Stimulated activated CD4-positive, alpha-beta T cell treated with anti-CD3 and anti-CD28 coated beads, Interleukin-1b, Interleukin-23, amount 100 ng/mL, for 24 hours (primary cell): ENCODE measurements around the gene ADAM19.
"Not testable (repeated sequence)": the region's sequence is repeated elsewhere in the genome, so short reads cannot be mapped to it uniquely, and the experiment has no call there.

ENCODE experiments used
- DNase-seq, 4 experiments: peaks; one replicate each; pipeline ENCODE4 v3.0.0-alpha.2; 2020; ENCODE audit warnings: low read depth in 4 of 4, low spot score in 1 of 4

The ADAM19 gene

GRCh38 chr5:157486861-157487260 is 88.7 kb downstream of the ADAM19 start:
- DNase-seq = no peak

- no peak for DNase-seq
Measured at GRCh38 chr5:157486221-157486681, 89.3 kb downstream of the ADAM19 start.

- DNase-seq = no peak
Measured at GRCh38 chr5:157485811-157486210, 89.8 kb downstream of the ADAM19 start.

GRCh38 chr5:157485340-157485739 is 90.2 kb downstream of the ADAM19 start:
- no peak for DNase-seq

GRCh38 chr5:157484768-157485167 is 90.8 kb downstream of the ADAM19 start:
- DNase-seq = no peak

GRCh38 chr5:157482702-157483101 is 92.9 kb downstream of the ADAM19 start:
- not testable (repeated sequence) for DNase-seq

GRCh38 chr5:157481666-157482065 is 93.9 kb downstream of the ADAM19 start:
- no peak for DNase-seq

GRCh38 chr5:157481265-157481664 is 94.3 kb downstream of the ADAM19 start:
- no peak for DNase-seq

GRCh38 chr5:157479612-157480510 is 95.7 kb downstream of the ADAM19 start:
- no peak for DNase-seq

- DNase-seq = no peak
Measured at GRCh38 chr5:157479166-157479565, 96.4 kb downstream of the ADAM19 start.

GRCh38 chr5:157478726-157479125 is 96.8 kb downstream of the ADAM19 start:
- DNase-seq = no peak

- no peak for DNase-seq
Measured at GRCh38 chr5:157477814-157478494, 97.6 kb downstream of the ADAM19 start.

GRCh38 chr5:157476702-157477408 is 98.7 kb downstream of the ADAM19 start:
- DNase-seq = no peak

GRCh38 chr5:157475432-157475831 is 100.1 kb downstream of the ADAM19 start:
- DNase-seq = no peak

- no peak for DNase-seq
Measured at GRCh38 chr5:157473383-157474320, 101.9 kb downstream of the ADAM19 start.

- DNase-seq = no peak
Measured at GRCh38 chr5:157471709-157472108, 103.9 kb downstream of the ADAM19 start.

- no peak for DNase-seq
Measured at GRCh38 chr5:157470631-157471030, 104.9 kb downstream of the ADAM19 start.

- DNase-seq = no peak
Measured at GRCh38 chr5:157469687-157470086, 105.9 kb downstream of the ADAM19 start.

GRCh38 chr5:157469073-157469472 is 106.5 kb downstream of the ADAM19 start:
- no peak for DNase-seq

GRCh38 chr5:157468293-157468965 is 107.1 kb downstream of the ADAM19 start:
- DNase-seq = no peak
